ENCODE results near the gene PCBP3.

The PCBP3 gene

GRCh38 chr21:45922648-45923047, 279.1 kb downstream of the PCBP3 start:
- in situ Hi-C loops (cut with HindIII; ENCODE audit: low sequenced_read_pairs), result no loop called here
- no peak overlapping the region for H3K4me3 ChIP-seq (ENCODE audit: low read depth, low read length)
- no peak for DNase-seq (ENCODE audit: low read depth)
- TF ChIP-seq CTCF (IDR thresholded peaks at IDR 0.05; ENCODE audit: low read depth, low read length, missing control alignments), result no peak

DNA sequence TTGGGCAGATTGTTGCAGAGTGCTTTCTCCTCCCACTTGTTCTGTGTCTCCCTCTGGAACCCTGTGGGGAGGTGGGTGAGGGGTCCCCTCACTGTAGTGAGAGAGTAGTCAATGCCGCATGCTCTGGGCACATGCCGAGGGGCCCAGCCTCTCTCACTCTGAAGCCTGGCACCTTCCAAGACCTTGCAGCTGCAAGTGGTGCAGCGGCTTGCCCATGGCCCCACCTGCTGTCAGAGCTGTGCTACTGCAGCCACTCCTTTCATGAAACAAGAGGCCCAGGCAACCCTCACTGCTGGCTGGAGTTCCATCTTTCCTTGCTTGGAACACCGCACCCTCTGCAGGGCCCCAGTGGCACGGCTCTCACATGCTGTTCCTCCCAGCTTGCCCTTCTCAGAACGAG, 279.6 kb downstream of the PCBP3 start:
- peak; percentile 62 for DNase-seq (ENCODE audit: low read depth)
- in situ Hi-C loops (cut with HindIII; ENCODE audit: low sequenced_read_pairs), result no loop called here
- H3K4me3 ChIP-seq (ENCODE audit: low read depth, low read length), result no peak overlapping the region
- TF ChIP-seq CTCF (IDR thresholded peaks at IDR 0.05; ENCODE audit: low read depth, low read length, missing control alignments), result peak; percentile 91

- in situ Hi-C loops (cut with HindIII; ENCODE audit: low sequenced_read_pairs), result no loop called here
These were observed 282.8 kb downstream of the PCBP3 start for GRCh38 chr21:45926281-45926680.

GRCh38 chr21:45927032-45927431, 283.5 kb downstream of the PCBP3 start:
- TF ChIP-seq CTCF (IDR thresholded peaks at IDR 0.05; ENCODE audit: low read depth, low read length, missing control alignments), result no peak
- in situ Hi-C loops (cut with HindIII; ENCODE audit: low sequenced_read_pairs), result no loop called here
- DNase-seq (ENCODE audit: low read depth), result no peak
- H3K4me3 ChIP-seq (ENCODE audit: low read depth, low read length), result no peak overlapping the region

More at GRCh38 chr21:45926281-45926680, 282.8 kb downstream of the PCBP3 start:
- H3K4me3 ChIP-seq (ENCODE audit: low read depth, low read length), result no peak overlapping the region
- TF ChIP-seq CTCF (IDR thresholded peaks at IDR 0.05; ENCODE audit: low read depth, low read length, missing control alignments), result no peak
- DNase-seq (ENCODE audit: low read depth), result no peak

DNA sequence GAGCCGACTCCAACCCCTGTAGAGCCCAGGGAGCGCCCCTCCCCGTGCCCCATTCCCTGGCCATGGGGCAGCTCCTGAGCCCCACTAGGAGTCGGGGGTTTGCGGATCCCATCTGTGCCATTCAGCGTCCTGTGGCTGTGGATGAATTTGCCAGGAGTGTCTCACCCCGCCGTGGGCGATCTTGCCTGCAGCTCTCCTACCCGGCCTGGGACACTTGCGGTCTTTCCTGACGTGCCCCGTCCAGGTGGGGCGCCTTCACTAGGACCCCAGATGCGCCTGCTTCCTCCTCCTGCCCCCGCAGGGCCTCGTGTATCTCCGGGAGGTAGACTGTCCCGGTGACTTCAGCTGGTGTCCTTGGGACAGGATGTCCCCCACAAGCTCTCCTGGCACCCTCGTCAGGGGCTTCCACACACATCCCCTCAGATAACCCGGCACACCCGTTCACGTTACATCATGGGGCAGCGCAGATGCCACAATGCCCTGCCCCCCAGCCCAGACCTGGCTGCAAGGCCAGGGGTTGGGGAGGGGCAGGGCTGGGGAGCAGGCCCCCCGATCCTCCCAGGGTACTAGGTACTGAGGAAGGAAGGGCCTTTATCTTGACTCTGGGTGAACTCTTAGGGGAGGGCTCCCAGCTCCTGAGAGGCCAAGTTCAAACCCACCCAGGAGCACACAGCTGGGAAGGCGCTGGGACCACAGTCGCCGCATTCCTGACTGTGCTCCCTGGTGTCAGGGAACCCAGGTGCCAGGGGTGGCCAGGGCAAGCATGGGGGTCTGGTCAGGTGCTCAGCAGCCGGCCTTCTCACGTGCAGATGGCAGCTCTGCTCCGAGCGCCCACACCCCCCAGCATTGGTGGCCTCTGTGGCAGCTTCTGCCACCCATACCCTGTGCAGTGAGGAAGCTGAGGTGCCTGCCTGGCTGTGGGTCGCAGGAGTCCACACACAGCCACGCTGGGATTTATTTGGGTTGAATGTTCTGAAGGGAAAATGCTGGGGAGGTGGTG, 284.6 kb downstream of the PCBP3 start:
- H3K4me3 ChIP-seq (ENCODE audit: low read depth, low read length), result no peak overlapping the region
- TF ChIP-seq CTCF (IDR thresholded peaks at IDR 0.05; ENCODE audit: low read depth, low read length, missing control alignments), result no peak
- in situ Hi-C loops (cut with HindIII; ENCODE audit: low sequenced_read_pairs), result no loop called here
- no peak for DNase-seq (ENCODE audit: low read depth)

- in situ Hi-C loops (cut with HindIII; ENCODE audit: low sequenced_read_pairs), result no loop called here
- no peak overlapping the region for H3K4me3 ChIP-seq (ENCODE audit: low read depth, low read length)
- no peak for TF ChIP-seq CTCF (IDR thresholded peaks at IDR 0.05; ENCODE audit: low read depth, low read length, missing control alignments)
- no peak for DNase-seq (ENCODE audit: low read depth)
These were observed 285.9 kb downstream of the PCBP3 start for GRCh38 chr21:45929449-45929848.

Data from astrocyte of the cerebellum (primary cell).